Skeletal muscle satellite cell (primary cell): ENCODE data around the gene EFCAB9. TPM values are rescaled to one million over a fixed set of nuclear protein-coding genes. Genes with fewer than 3 reads are reported as not detected.

Experiments
- H3K27me3 ChIP-seq: 2 replicates; pipeline ENCODE4 v1.7.0; 2013; ENCODE audit warnings: low read length; ENCODE audit not compliant: control insufficient read depth, insufficient read depth
- H3K36me3 ChIP-seq: 2 replicates; pipeline ENCODE4 v1.7.0; 2013; ENCODE audit warnings: mild to moderate bottlenecking, control low read depth, low read length; ENCODE audit not compliant: insufficient read depth
- H3K4me1 ChIP-seq: 2 replicates; pipeline ENCODE4 v1.7.0; 2013; ENCODE audit warnings: low read length; ENCODE audit not compliant: control insufficient read depth, insufficient read depth
- H3K4me2 ChIP-seq: 2 replicates; pipeline ENCODE4 v1.7.0; 2013; ENCODE audit warnings: mild to moderate bottlenecking, low read length
- H3K4me3 ChIP-seq: 2 replicates; pipeline ENCODE4 v1.7.0; 2013; ENCODE audit warnings: low read length
- H3K9ac ChIP-seq: 2 replicates; pipeline ENCODE4 v1.7.0; 2013; ENCODE audit warnings: mild to moderate bottlenecking, low read depth, low read length, moderate library complexity
- H3K9me3 ChIP-seq: replicated peaks from 2 replicates; pipeline ENCODE4 v1.7.0; 2013; ENCODE audit warnings: mild to moderate bottlenecking, control low read depth, low read length
- small RNA-seq: library from RNA; depleted of rRNA; stranded (forward); fragments of <200 nt; gene quantifications from one replicate; pipeline ENCODE3, GENCODE V24; 2012

The EFCAB9 gene

GRCh38 chr5:172251419-172251818 is 57.4 kb downstream of the EFCAB9 start:
- Histone ChIP-seq H3K9ac (no peak overlapping the region), H3K4me3 (no peak overlapping the region), H3K4me2 (no peak overlapping the region), H3K9me3 (no peaks in the 10 kb centered on the region), H3K4me1 (no peaks in the 10 kb centered on the region), H3K36me3 (peaks cover 13% of the 10 kb centered on the region), H3K27me3 (no peaks in the 10 kb centered on the region)

GRCh38 chr5:172252501-172252900 is 58.5 kb downstream of the EFCAB9 start:
- Histone ChIP-seq H3K36me3 (peaks cover 13% of the 10 kb centered on the region), H3K4me1 (no peaks in the 10 kb centered on the region), H3K4me2 (no peak overlapping the region), H3K9me3 (no peaks in the 10 kb centered on the region), H3K4me3 (no peak overlapping the region), H3K27me3 (no peaks in the 10 kb centered on the region), H3K9ac (no peak overlapping the region)

Small RNAs within 50 kb of the gene (small RNA-seq; reads per million reads assigned to genes)
- not detected for gene RF00191
